RWPE2 (cell line): ENCODE data around the gene GMDS.
A peak's percentile ranks its signal among the peaks of the same experiment; 100 is the strongest.
"Not testable (repeated sequence)": the region's sequence is repeated elsewhere in the genome, so short reads cannot be mapped to it uniquely, and the experiment has no call there.

Experiments used
- ATAC-seq: fragments of 200-7000 bp; cut with Tn5 transposase; 3 replicates; pipeline ENCODE4 v1.9.1; 2021; ENCODE audit warnings: low read depth
- DNase-seq: peaks from one replicate; pipeline ENCODE4 v3.0.0-alpha.2; 2020; ENCODE audit warnings: low spot score
- H3K27ac ChIP-seq: fragments of 450-650 bp; 2 replicates; pipeline ENCODE4 v1.5.1; 2017; ENCODE audit warnings: mild to moderate bottlenecking; ENCODE audit not compliant: poor library complexity, severe bottlenecking
- H3K27me3 ChIP-seq: fragments of 250-450 bp; sonication (Bioruptor Pico); 2 replicates; pipeline ENCODE4 v1.5.1; 2021; ENCODE audit warnings: mild to moderate bottlenecking, moderate library complexity; ENCODE audit not compliant: insufficient read depth, poor library complexity, severe bottlenecking
- H3K36me3 ChIP-seq: fragments of 250-450 bp; sonication (Bioruptor Pico); 2 replicates; pipeline ENCODE4 v1.5.1; 2020; ENCODE audit warnings: low read depth, mild to moderate bottlenecking, moderate library complexity
- H3K4me1 ChIP-seq: fragments of 250-450 bp; sonication (Bioruptor Pico); 2 replicates; pipeline ENCODE4 v1.5.1; 2021; ENCODE audit warnings: mild to moderate bottlenecking, moderate library complexity; ENCODE audit not compliant: insufficient read depth, poor library complexity, severe bottlenecking
- H3K4me3 ChIP-seq: fragments of 250-450 bp; sonication (Bioruptor Pico); 2 replicates; pipeline ENCODE4 v1.5.1; 2021; ENCODE audit warnings: mild to moderate bottlenecking, moderate library complexity; ENCODE audit not compliant: severe bottlenecking
- H3K9me3 ChIP-seq: fragments of 250-450 bp; sonication (Bioruptor Pico); 2 replicates; pipeline ENCODE4 v1.5.1; 2021; ENCODE audit warnings: mild to moderate bottlenecking, moderate library complexity; ENCODE audit not compliant: severe bottlenecking
- TF ChIP-seq, protein P1 (sequence below): fragments of 450-650 bp; IDR thresholded peaks from one replicate; pipeline ENCODE4 v1.5.1; 2017; ENCODE audit warnings: mild to moderate bottlenecking, moderate library complexity; ENCODE audit not compliant: poor library complexity, severe bottlenecking

Gene GMDS

GRCh38 chr6:1679031-1679687, 566.2 kb downstream of the GMDS start:
- DNase-seq (no peak), ATAC-seq (no peak)
- TF ChIP-seq, protein P1, sequence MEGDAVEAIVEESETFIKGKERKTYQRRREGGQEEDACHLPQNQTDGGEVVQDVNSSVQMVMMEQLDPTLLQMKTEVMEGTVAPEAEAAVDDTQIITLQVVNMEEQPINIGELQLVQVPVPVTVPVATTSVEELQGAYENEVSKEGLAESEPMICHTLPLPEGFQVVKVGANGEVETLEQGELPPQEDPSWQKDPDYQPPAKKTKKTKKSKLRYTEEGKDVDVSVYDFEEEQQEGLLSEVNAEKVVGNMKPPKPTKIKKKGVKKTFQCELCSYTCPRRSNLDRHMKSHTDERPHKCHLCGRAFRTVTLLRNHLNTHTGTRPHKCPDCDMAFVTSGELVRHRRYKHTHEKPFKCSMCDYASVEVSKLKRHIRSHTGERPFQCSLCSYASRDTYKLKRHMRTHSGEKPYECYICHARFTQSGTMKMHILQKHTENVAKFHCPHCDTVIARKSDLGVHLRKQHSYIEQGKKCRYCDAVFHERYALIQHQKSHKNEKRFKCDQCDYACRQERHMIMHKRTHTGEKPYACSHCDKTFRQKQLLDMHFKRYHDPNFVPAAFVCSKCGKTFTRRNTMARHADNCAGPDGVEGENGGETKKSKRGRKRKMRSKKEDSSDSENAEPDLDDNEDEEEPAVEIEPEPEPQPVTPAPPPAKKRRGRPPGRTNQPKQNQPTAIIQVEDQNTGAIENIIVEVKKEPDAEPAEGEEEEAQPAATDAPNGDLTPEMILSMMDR = no peak
- Histone ChIP-seq H3K27me3 (no peaks in the 10 kb centered on the region), H3K4me1 (no peaks in the 10 kb centered on the region), H3K4me3 (no peak overlapping the region), H3K36me3 (no peaks in the 10 kb centered on the region), H3K27ac (no peak overlapping the region), H3K9me3 (no peaks in the 10 kb centered on the region)

- Histone ChIP-seq H3K4me1 (no peaks in the 10 kb centered on the region), H3K27ac (no peak overlapping the region), H3K9me3 (no peaks in the 10 kb centered on the region), H3K36me3 (no peaks in the 10 kb centered on the region), H3K4me3 (no peak overlapping the region), H3K27me3 (no peaks in the 10 kb centered on the region)
- ATAC-seq (no peak), DNase-seq (no peak)
- TF ChIP-seq, protein P1 = no peak
Observed at GRCh38 chr6:1678201-1678600, 567.2 kb downstream of the GMDS start.

GRCh38 chr6:1672379-1672778, 573.0 kb downstream of the GMDS start:
- no peak overlapping the region for H3K27ac ChIP-seq
- peaks cover 7% of the 10 kb centered on the region for H3K4me1 ChIP-seq
- H3K27me3 ChIP-seq = no peaks in the 10 kb centered on the region
- no peak for DNase-seq
- TF ChIP-seq, protein P1 = no peak
- ATAC-seq = no peak
- no peaks in the 10 kb centered on the region for H3K36me3 ChIP-seq
- no peaks in the 10 kb centered on the region for H3K9me3 ChIP-seq
- H3K4me3 ChIP-seq = no peak overlapping the region

DNA sequence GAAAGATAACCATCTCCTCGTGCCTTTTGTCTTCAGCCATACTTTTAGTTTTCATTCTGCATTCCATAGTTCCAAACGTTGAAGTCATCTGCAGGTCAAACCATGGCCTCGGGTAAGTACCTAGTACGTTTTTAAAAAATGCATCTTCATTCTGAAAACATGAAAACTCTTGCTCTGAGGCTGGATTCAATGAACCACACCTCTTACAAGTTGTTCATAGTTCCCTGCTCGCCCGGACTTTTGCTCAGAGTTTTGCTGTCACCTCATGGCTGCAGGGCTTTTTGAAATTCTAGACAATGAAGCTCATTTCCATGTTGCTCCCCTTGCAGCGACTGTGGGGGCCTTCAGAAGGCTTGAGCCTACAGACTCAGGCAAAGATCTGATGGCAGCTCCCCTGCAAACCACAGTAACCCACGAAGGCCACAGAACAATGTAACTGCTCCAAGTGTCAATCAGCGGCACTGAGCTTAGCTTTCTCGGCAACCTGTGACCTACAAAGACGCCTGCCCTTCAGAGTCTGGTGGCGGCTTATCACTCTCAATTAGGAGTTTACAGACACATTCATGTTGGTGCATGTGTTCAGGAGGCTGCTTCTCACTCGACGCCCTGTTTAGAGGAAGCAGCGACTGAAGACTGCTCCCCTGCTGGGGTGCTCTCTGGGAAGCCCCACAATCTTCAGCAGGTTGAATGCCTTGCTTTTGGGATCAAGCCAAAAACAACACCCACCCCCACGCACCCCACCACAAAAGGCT, 574.5 kb downstream of the GMDS start:
- Histone ChIP-seq H3K4me3 (no peak overlapping the region), H3K27me3 (no peaks in the 10 kb centered on the region), H3K9me3 (no peaks in the 10 kb centered on the region), H3K36me3 (no peaks in the 10 kb centered on the region), H3K4me1 (peaks cover 7% of the 10 kb centered on the region), H3K27ac (peak overlapping the region; percentile 20)
- ATAC-seq (peak; percentile 42; the same call in 2 of the 3 replicates), DNase-seq (no peak)
- TF ChIP-seq, protein P1 = no peak

DNA sequence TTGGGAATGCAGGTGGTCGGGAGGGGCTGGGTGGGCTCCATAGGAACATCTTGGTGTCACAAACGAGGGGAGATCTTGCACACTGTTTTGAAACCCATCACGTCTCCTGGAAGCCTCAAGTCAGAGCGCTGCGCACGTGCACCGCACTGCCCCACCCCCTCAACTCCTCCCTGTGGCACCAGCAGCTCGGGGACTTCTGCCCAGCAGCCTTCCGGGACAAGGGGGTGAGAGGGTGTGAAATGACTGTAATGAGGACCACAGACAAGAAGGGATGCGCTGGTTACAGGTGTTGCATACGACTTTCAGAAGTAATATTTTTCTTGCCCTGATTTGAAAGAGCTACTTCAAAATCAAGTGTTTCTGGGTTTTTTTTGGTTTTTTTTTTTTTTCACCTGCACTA, 575.4 kb downstream of the GMDS start:
- Histone ChIP-seq H3K36me3 (no peaks in the 10 kb centered on the region), H3K4me3 (no peak overlapping the region), H3K27ac (no peak overlapping the region), H3K27me3 (no peaks in the 10 kb centered on the region), H3K9me3 (no peaks in the 10 kb centered on the region), H3K4me1 (peaks cover 7% of the 10 kb centered on the region)
- TF ChIP-seq, protein P1 = no peak
- DNase-seq (no peak), ATAC-seq (no peak)

- DNase-seq, H3K4me3 ChIP-seq, H3K9me3 ChIP-seq, H3K4me1 ChIP-seq, H3K36me3 ChIP-seq, H3K27me3 ChIP-seq, H3K27ac ChIP-seq, ATAC-seq: not testable (repeated sequence)
Observed at GRCh38 chr6:1668456-1668855, 576.9 kb downstream of the GMDS start.
